RKO (cell line): ENCODE results near the gene FBXL20.
"Not testable (repeated sequence)": the region's sequence is repeated elsewhere in the genome, so short reads cannot be mapped to it uniquely, and the experiment has no call there.

Source experiments
- DNase-seq: peaks from one replicate; pipeline ENCODE4 v3.0.0-alpha.2; 2016; ENCODE audit warnings: low spot score

The FBXL20 gene

GRCh38 chr17:39328815-39329214 lies 72.6 kb downstream of the FBXL20 start:
- no peak for DNase-seq

GRCh38 chr17:39327109-39327508 lies 74.3 kb downstream of the FBXL20 start:
- DNase-seq: no peak

- no peak for DNase-seq
Measured at GRCh38 chr17:39325528-39326240, 75.7 kb downstream of the FBXL20 start.

DNA sequence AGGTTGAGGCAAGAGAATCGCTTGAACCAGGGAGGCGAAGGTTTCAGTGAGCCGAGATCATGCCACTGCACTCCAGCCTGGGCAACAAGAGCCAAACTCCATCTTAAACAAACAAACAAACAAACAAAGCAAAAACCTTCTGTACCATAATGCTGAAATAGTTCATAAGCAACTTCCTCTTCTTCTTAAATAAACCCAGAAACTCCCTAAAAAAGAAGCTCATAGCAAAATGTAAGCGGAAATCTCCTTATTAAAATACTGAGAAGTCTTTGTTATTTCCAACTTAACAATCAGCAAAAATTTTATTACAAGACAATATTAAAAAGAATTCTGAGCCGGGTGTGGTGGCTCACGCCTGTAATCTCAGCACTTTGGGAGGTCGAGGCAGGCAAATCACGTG lies 82.8 kb downstream of the FBXL20 start:
- DNase-seq: no peak

DNA sequence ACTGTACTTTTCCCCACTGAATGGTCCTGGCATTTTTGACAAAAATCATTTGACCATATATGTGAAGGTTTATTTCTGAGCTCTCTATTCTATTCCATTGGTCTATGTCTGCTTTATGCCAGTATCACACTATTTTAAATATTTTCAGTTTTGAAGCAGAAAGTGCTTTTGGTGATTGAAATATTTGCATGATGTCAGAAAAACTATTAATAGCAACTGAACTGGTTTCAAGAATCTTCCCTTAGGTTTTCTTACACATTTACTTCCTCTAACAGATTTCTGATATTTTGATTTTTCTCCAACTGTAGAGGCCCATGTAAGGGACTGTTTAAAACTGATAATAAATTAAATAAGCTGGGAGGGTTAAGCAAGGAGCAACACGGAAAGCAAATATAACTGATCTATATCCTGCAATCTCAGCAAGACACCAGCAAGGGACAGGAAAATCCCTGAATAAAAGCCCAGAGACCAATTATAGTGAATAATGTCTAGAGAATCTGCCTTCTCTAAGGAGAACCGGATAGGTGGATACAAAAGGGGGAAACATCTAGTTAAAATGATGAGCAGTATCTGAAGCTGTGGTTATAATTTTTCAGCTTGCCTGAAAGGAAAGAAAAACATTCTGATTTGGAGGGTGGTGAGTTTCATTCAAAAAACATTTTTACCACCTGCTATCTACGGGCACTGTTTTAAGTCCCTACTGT lies 94.8 kb downstream of the FBXL20 start:
- DNase-seq: no peak

DNA sequence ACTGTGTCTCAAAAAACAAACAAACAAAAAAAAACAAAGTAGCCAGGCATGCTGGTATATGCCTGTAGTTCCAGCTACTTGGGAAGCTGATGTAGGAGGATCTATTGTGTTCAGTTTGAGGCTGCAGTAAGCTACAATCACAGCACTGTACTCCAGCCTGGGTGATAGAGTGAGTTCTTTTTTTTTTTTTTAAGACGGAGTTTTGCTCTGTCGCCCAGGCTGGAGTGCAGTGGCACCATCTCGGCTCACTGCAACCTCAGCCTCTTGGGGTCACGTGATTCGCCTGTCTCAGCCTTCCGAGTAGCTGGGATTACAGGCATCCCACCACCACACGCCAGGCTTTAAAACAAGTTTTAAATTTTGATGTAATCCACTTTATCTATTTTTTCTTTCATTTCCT lies 95.4 kb downstream of the FBXL20 start:
- no peak for DNase-seq

GRCh38 chr17:39304188-39304587 lies 97.2 kb downstream of the FBXL20 start:
- DNase-seq: no peak

DNA sequence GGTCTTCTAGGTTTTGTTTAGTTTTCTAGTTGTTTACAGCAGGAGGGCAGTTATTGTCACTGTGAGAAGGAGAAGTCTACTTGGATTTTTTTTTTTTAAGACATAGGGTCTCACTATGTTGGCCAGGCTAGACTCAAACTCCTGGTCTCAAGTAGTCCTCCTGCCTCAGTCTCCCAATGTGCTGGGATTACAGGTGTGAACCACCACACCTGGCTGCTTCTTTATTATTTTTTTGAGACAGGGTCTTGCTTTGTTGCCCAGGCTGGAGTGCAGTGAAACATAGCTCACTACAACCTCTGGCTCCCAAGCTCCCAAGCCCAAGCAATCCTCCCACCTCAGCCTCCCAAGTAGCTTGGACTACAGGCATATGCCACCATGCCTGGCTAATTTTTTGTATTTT lies 107.4 kb downstream of the FBXL20 start:
- no peak for DNase-seq

- DNase-seq: not testable (repeated sequence)
Measured at GRCh38 chr17:39292546-39292945, 108.9 kb downstream of the FBXL20 start.

- not testable (repeated sequence) for DNase-seq
Measured at GRCh38 chr17:39286513-39286912, 114.9 kb downstream of the FBXL20 start.

DNA sequence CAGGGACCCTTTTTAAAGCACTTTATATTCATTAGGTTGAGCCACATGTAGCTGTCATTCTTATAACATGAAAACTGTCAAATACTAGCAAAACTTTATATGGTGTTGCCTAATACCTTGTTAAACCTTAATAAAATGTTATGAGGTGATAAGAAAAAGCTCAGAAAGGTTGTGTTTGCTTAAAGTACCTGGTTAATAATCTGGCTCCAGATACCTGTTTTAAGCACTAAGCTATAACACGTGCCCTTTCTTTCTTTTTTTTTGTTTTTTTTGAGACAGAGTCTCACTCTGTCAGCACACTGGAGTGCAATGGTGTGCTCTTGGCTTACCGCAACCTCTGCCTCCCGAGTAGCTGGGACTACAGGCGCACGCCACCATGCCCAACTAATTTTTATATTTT lies 116.7 kb downstream of the FBXL20 start:
- DNase-seq: no peak

DNA sequence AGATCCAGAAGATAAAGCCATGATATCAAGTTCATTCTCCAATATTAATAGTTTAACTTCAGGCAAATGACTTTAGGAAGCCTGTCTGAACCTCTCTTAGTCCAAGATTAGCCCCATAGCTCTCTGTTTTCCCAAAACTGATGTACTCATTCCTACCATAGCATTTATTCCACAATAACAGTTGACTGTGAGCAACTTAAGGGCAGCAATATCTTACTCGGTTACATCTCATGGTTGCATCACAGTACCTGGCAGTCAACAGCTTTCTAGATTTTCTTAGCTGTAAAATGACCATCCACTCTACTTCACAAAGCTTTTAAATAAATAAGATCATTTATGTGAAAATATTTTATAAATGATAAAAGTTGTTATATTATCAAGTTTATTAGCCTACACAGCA lies 117.5 kb downstream of the FBXL20 start:
- no peak for DNase-seq

- DNase-seq: no peak
Measured at GRCh38 chr17:39283098-39283497, 118.3 kb downstream of the FBXL20 start.

GRCh38 chr17:39281806-39282205 lies 119.6 kb downstream of the FBXL20 start:
- DNase-seq: no peak

- DNase-seq: not testable (repeated sequence)
Measured at GRCh38 chr17:39278246-39278645, 123.2 kb downstream of the FBXL20 start.

- no peak for DNase-seq
Measured at GRCh38 chr17:39277110-39277509, 124.3 kb downstream of the FBXL20 start.

DNA sequence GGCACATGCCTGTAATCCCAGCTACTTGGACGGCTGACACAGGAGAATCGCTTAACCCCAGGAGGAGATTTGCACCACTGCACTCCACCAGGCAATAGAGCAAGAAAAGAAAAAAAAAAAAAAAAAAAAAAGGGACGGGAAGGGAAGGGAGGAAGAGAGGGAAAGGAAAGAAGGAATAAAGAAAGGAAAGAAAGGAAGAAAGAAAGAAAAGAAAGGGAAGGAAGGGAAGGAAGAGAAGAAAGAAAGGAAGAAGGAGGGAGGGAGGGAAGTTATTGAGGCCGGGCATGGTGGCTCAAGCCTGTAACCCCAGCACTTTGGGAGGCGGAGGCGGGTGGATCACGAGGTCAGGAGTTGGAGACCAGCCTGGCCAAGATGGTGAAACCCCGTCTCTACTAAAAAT lies 125.3 kb downstream of the FBXL20 start:
- DNase-seq: no peak

- DNase-seq: no peak
Measured at GRCh38 chr17:39271546-39271945, 129.9 kb downstream of the FBXL20 start.

- peak; percentile 62 for DNase-seq
Measured at GRCh38 chr17:39270923-39271322, 130.5 kb downstream of the FBXL20 start.

DNA sequence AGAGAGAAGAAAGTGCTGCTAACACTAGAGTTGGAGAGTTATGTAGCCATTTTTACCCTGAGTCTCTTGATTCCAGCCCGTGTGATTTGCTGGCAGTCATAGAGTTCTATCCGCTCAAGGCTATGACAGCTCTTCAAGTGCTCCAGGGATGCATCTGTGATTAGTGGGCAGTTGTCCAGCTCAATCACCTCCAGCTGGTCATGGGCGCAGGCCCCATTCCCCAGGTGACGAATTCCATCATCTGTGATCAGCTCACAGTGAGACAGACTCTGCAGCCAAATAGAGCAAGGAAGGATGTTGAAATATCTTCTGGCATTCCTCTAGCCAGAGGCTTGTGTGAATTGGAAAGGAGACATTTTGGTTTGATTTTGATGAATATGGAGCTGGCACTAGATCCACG lies 137.3 kb downstream of the FBXL20 start:
- no peak for DNase-seq

- no peak for DNase-seq
Measured at GRCh38 chr17:39261286-39261685, 140.1 kb downstream of the FBXL20 start.

GRCh38 chr17:39252788-39253460 lies 148.5 kb downstream of the FBXL20 start:
- peak; percentile 18 for DNase-seq

- no peak for DNase-seq
Measured at GRCh38 chr17:39251997-39252396, 149.4 kb downstream of the FBXL20 start.
